ENCODE data around the gene ZNF800.

DNA sequence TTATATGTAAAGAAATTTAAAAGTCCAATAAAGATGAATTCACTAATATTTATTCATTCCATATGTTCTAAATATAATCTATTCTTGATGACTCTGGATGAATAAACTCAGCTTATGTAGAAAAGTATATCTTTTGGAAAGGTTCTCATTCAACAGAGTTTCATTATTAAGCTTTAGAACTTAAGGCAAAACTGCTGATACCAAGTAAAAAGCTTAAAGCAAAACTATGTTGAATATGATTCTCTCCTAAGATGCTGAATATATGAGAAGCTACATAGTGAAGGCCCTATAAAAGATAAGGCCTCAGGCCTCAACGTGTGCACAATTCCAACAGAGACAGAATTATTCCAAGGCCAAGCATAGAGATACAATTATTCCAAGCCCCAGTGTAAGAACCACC, 30.8 kb downstream of the ZNF800 start:
- TF ChIP-seq SNAI2 (CRISPR knock-in tag; IDR thresholded peaks at IDR 0.05) (no peak), ARNTL (CRISPR knock-in tag; IDR thresholded peaks at IDR 0.05; ENCODE audit: borderline replicate concordance, low read depth) (no peak), ZFP3 (CRISPR knock-in tag; IDR thresholded peaks at IDR 0.05) (no peak), ZFP30 (CRISPR knock-in tag; IDR thresholded peaks at IDR 0.05) (no peak), ZNF8 (CRISPR knock-in tag; IDR thresholded peaks at IDR 0.05) (no peak), ESRRG (CRISPR knock-in tag; IDR thresholded peaks at IDR 0.05) (no peak), ISL1 (CRISPR knock-in tag; IDR thresholded peaks at IDR 0.05) (no peak), TOX (CRISPR knock-in tag; IDR thresholded peaks at IDR 0.05; ENCODE audit: borderline replicate concordance) (no peak), ZNF70 (CRISPR knock-in tag; IDR thresholded peaks at IDR 0.05) (no peak)
- TF ChIP-seq, protein P1, sequence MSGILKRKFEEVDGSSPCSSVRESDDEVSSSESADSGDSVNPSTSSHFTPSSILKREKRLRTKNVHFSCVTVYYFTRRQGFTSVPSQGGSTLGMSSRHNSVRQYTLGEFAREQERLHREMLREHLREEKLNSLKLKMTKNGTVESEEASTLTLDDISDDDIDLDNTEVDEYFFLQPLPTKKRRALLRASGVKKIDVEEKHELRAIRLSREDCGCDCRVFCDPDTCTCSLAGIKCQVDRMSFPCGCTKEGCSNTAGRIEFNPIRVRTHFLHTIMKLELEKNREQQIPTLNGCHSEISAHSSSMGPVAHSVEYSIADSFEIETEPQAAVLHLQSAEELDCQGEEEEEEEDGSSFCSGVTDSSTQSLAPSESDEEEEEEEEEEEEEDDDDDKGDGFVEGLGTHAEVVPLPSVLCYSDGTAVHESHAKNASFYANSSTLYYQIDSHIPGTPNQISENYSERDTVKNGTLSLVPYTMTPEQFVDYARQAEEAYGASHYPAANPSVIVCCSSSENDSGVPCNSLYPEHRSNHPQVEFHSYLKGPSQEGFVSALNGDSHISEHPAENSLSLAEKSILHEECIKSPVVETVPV (CRISPR knock-in tag; IDR thresholded peaks at IDR 0.05) = no peak
- TF ChIP-seq, protein P2, sequence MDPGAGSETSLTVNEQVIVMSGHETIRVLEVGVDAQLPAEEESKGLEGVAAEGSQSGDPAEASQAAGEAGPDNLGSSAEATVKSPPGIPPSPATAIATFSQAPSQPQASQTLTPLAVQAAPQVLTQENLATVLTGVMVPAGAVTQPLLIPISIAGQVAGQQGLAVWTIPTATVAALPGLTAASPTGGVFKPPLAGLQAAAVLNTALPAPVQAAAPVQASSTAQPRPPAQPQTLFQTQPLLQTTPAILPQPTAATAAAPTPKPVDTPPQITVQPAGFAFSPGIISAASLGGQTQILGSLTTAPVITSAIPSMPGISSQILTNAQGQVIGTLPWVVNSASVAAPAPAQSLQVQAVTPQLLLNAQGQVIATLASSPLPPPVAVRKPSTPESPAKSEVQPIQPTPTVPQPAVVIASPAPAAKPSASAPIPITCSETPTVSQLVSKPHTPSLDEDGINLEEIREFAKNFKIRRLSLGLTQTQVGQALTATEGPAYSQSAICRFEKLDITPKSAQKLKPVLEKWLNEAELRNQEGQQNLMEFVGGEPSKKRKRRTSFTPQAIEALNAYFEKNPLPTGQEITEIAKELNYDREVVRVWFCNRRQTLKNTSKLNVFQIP (CRISPR knock-in tag; IDR thresholded peaks at IDR 0.05; ENCODE audit: borderline replicate concordance, low read depth) = no peak
- TF ChIP-seq, protein P3, sequence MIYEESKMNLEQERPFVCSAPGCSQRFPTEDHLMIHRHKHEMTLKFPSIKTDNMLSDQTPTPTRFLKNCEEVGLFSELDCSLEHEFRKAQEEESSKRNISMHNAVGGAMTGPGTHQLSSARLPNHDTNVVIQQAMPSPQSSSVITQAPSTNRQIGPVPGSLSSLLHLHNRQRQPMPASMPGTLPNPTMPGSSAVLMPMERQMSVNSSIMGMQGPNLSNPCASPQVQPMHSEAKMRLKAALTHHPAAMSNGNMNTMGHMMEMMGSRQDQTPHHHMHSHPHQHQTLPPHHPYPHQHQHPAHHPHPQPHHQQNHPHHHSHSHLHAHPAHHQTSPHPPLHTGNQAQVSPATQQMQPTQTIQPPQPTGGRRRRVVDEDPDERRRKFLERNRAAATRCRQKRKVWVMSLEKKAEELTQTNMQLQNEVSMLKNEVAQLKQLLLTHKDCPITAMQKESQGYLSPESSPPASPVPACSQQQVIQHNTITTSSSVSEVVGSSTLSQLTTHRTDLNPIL (CRISPR knock-in tag; IDR thresholded peaks at IDR 0.05; ENCODE audit: low read depth) = no peak
- TF ChIP-seq, protein P4, sequence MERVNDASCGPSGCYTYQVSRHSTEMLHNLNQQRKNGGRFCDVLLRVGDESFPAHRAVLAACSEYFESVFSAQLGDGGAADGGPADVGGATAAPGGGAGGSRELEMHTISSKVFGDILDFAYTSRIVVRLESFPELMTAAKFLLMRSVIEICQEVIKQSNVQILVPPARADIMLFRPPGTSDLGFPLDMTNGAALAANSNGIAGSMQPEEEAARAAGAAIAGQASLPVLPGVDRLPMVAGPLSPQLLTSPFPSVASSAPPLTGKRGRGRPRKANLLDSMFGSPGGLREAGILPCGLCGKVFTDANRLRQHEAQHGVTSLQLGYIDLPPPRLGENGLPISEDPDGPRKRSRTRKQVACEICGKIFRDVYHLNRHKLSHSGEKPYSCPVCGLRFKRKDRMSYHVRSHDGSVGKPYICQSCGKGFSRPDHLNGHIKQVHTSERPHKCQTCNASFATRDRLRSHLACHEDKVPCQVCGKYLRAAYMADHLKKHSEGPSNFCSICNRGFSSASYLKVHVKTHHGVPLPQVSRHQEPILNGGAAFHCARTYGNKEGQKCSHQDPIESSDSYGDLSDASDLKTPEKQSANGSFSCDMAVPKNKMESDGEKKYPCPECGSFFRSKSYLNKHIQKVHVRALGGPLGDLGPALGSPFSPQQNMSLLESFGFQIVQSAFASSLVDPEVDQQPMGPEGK (CRISPR knock-in tag; IDR thresholded peaks at IDR 0.05; ENCODE audit: borderline replicate concordance) = no peak
